ENCODE measurements around the gene LRRC61. TPM values are rescaled to one million over a fixed set of nuclear protein-coding genes. Genes with fewer than 3 reads are reported as not detected.
A peak's percentile ranks its signal among the peaks of the same experiment; 100 is the strongest.

The LRRC61 gene
- total RNA-seq, 2 donors from 2014 or later: 9.7 to 9.8 TPM

DNA sequence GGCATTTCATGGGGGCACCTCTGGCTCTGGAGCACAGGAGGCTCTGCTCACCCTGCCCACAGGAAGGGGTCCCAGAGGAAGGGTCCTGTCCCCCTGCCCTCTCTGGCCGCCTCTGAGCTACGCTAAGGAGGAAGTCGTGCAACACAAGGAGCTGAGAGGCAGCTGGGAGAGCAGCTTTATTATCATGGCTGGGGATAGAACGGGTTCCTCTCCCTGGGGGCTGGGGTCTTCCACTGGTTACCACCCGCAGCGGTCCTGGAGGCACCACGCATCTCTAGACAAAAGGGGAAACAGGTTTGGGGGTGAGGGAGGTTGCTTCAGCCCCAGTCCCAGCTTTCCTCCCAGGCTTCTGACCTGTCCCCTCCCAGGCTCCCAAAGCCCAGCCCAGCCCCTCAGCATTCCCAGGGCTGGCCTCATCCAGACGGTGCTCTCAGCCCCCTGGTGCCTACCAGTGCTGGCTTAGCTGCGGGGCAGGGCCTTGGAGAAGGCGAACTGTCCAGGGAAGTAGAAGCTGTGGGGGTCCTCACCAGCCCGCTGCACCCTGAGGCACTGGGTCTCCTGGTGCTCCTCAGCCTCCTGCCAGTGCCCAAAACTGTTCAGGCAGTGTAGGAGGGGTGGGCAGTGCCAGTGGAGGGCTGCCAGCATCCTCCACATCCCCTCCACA is 15.1 kb downstream of the LRRC61 start:
- H3K36me3 ChIP-seq: no peaks in the 10 kb centered on the region
- no peak for TF ChIP-seq CTCF (IDR thresholded peaks at IDR 0.05)
- no peak for DNase-seq (ENCODE audit: low spot score)
- peaks cover 0 to 45% of the 10 kb centered on the region in 2 donors for H3K4me1 ChIP-seq
- H3K27ac ChIP-seq: no peak overlapping the region
- H3K9me3 ChIP-seq: no peaks in the 10 kb centered on the region
- no peaks in the 10 kb centered on the region for H3K27me3 ChIP-seq
- no peak overlapping the region for H3K4me3 ChIP-seq

DNA sequence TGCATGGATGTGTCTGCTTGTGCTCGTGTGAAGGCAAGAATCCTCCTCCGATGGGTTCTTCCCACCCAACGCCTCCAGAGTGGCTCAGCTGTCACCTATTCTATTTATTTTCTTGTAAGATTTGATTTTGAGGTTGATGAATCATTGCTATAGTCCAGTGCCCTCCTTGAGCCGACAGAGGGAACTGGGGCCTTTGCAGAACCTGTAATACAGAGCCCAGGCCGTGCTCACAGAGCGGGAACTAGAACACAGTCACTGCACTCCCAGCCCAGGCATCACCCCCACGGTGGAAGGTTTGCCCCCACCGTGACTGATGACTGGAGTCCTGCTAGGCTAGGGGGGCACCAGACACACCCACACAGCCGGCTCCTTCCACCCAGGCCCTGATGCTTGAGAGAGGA is 16.3 kb downstream of the LRRC61 start:
- Histone ChIP-seq H3K27ac (no peak overlapping the region), H3K4me3 (no peak overlapping the region), H3K36me3 (no peaks in the 10 kb centered on the region), H3K27me3 (no peaks in the 10 kb centered on the region), H3K9me3 (peaks cover 0 to 6% of the 10 kb centered on the region in 2 donors), H3K4me1 (peaks cover 0 to 45% of the 10 kb centered on the region in 2 donors)
- no peak for DNase-seq (ENCODE audit: low spot score)
- no peak for TF ChIP-seq CTCF (IDR thresholded peaks at IDR 0.05)

DNA sequence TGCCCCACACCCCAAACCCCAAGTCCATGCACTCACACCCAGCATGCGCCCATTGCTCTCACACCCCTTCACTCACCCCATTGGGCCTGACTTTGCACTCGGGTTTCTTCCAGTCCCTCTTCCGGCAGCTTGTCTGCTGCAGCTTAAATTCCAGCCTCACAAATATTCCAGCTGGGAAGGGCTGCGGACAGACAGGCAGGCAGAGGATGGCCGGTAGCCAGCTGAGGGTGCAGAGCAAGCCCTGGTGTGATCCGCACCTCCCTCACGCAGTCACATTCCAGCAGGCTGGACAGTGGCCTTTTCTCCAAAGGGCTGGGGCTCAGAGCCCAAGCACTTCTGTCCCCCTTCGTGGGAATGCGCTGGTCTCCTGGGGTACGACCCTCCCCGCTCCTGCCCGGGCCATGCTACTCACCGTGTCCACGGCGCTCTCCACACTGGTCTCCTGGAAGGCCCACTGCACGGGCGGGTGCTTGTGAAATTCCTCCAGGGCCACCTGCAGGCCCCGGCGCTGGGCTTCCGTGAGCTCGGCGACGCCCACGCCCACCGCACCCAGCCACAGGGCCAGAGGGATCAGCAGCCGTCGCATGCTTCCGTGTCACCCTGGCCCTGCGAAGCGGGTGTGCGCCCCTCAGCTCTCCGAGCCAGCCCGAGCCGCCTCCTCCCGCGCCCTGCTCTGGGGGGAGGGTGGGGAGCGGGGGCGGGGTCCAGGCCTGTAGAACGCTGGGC is 17.0 kb downstream of the LRRC61 start:
- peak overlapping the region; percentile 70 to 71 for H3K27ac ChIP-seq
- no peaks in the 10 kb centered on the region for H3K36me3 ChIP-seq
- H3K4me3 ChIP-seq: peak overlapping the region; percentile 39 to 53
- H3K4me1 ChIP-seq: peaks cover 0 to 45% of the 10 kb centered on the region in 2 donors
- no peak for TF ChIP-seq CTCF (IDR thresholded peaks at IDR 0.05)
- H3K9me3 ChIP-seq: peaks cover 0 to 8% of the 10 kb centered on the region in 2 donors
- no peak for DNase-seq (ENCODE audit: low spot score)
- no peaks in the 10 kb centered on the region for H3K27me3 ChIP-seq

DNA sequence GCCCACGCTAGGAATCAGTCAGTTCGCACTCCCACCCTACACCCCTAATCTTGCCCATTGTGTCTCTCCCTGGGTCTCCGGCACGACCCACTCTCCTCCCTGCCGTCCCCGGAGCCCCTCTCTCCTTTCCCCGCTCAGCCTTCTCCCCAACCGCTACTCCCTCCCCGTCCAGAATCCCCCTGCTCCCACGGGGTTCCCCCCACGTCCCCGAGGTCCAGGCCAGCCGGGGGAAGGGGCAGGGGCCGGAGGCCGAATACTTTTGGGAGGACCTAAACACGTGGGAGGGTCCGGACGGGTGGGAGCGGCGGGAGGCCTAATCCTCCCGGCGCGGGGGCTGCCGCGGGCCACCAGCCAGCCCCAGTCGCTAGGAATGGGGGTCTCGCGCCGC is 17.7 kb downstream of the LRRC61 start:
- Histone ChIP-seq H3K36me3 (no peaks in the 10 kb centered on the region), H3K4me1 (peaks cover 0 to 38% of the 10 kb centered on the region in 2 donors), H3K27me3 (no peaks in the 10 kb centered on the region), H3K27ac (peak overlapping the region; percentile 70 to 71), H3K9me3 (peaks cover 0 to 8% of the 10 kb centered on the region in 2 donors), H3K4me3 (peak overlapping the region; percentile 39 to 53)
- DNase-seq (ENCODE audit: low spot score): no peak
- no peak for TF ChIP-seq CTCF (IDR thresholded peaks at IDR 0.05)

DNA sequence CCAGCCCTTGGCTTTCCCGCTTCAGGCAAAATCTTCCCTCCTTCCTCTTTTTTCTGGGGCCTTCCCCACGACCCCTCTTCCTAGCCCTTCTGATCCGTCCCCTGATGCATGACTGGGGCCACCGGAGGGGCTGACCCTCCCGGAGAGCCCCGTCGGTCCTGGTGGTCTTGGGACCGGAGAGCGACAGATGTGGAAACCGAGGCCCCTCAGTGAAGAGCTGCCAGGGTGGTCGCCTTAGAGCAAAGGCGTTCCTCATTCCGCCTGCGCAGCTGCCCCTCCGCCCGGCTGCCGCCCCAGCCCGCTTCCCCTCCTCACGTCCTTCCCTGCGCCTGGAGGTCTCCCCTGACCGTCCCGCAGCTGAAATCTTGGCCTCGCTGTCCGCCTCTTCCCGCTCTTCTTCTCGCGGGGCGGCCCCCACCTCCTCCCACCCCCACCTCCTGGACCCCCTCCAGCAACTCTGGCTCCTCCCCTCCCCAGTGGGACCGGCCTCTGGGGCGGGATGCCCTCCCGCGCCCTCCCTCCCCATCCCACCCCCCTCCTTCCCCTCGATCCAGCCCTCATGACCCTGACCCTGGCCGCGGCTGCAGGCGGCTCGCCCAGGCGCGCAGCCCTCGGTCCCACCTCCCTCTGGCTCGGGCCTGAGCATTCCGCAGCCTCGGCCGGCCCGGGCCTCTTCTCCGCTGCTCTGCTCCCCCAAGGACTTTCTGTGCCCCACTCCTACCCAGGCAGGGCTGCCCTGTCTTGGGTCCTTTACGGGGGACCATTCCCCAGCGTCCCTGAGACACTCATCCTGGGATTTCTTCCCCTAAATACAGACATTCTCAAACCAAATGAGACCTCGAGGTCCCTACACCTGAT is 18.3 kb downstream of the LRRC61 start, which contains the start of gene RARRES2:
RARRES2 (minus strand) TSS at position 367 of the 858 bp plus-strand sequence. CDS start 1,020 bp downstream, outside the sequence.
- Histone ChIP-seq H3K27me3 (no peaks in the 10 kb centered on the region), H3K27ac (peak within 1 kb of the TSS; percentile 70 to 71), H3K9me3 (peaks cover 0 to 8% of the 10 kb centered on the region in 2 donors), H3K36me3 (no peaks in the 10 kb centered on the region), H3K4me1 (peaks cover 0 to 32% of the 10 kb centered on the region in 2 donors), H3K4me3 (peak within 1 kb of the TSS; percentile 39 to 53)
- no peak for TF ChIP-seq CTCF (IDR thresholded peaks at IDR 0.05)
- no peak for DNase-seq (ENCODE audit: low spot score)

All from right atrium auricular region (tissue), 2 donors.